Activated CD8-positive, alpha-beta memory T cell treated with anti-CD3 and anti-CD28 coated beads, Interleukin-2, amount 50 U/mL, for 1 hour (primary cell): ENCODE measurements around the gene DST.

Experiments
- DNase-seq: peaks from one replicate; pipeline ENCODE4 v3.0.0-alpha.2; 2020; ENCODE audit errors: extremely low read depth

The DST gene

GRCh38 chr6:56537223-56537770 lies 105.4 kb downstream of the DST start:
- DNase-seq = no peak

- no peak for DNase-seq
These were observed 106.2 kb downstream of the DST start for GRCh38 chr6:56536536-56536935.

GRCh38 chr6:56535626-56536025 lies 107.1 kb downstream of the DST start:
- DNase-seq = no peak

- no peak for DNase-seq
These were observed 107.8 kb downstream of the DST start for GRCh38 chr6:56534680-56535419.

- DNase-seq = no peak
These were observed 109.7 kb downstream of the DST start for GRCh38 chr6:56532766-56533551.

- no peak for DNase-seq
These were observed 110.7 kb downstream of the DST start for GRCh38 chr6:56531839-56532595.

GRCh38 chr6:56529594-56530191 lies 113.0 kb downstream of the DST start:
- DNase-seq = no peak

GRCh38 chr6:56528412-56528841 lies 114.3 kb downstream of the DST start:
- DNase-seq = no peak

- no peak for DNase-seq
These were observed 114.8 kb downstream of the DST start for GRCh38 chr6:56527934-56528333.

GRCh38 chr6:56526860-56527544 lies 115.7 kb downstream of the DST start:
- DNase-seq = no peak

- DNase-seq = no peak
These were observed 116.5 kb downstream of the DST start for GRCh38 chr6:56525974-56526789.

- no peak for DNase-seq
These were observed 117.6 kb downstream of the DST start for GRCh38 chr6:56524891-56525703.

- no peak for DNase-seq
These were observed 120.0 kb downstream of the DST start for GRCh38 chr6:56522495-56523270.

GRCh38 chr6:56521976-56522375 lies 120.7 kb downstream of the DST start:
- no peak for DNase-seq

GRCh38 chr6:56521454-56521853 lies 121.2 kb downstream of the DST start:
- no peak for DNase-seq

- no peak for DNase-seq
These were observed 122.5 kb downstream of the DST start for GRCh38 chr6:56520218-56520617.

GRCh38 chr6:56518995-56519767 lies 123.5 kb downstream of the DST start:
- DNase-seq = no peak
